Peyer's patch (tissue), 4 donors: ENCODE data around the gene MOK.

ENCODE experiments used
- CTCF ChIP-seq, 6 experiments: fragments of 450-650 bp in 4 of 6; fragments of 200-600 bp in 2 of 6; sonication (generic) in 1 of 6; IDR thresholded peaks; one replicate each; pipeline ENCODE4 v1.5.1; 2017 to 2019; ENCODE audit warnings: antibody characterized with exemption in 6 of 6, mild to moderate bottlenecking in 3 of 6, moderate library complexity in 1 of 6
- POLR2A ChIP-seq, 2 donors: fragments of 450-650 bp; IDR thresholded peaks; one replicate each; pipeline ENCODE4 v1.5.1; 2017; ENCODE audit warnings: antibody characterized with exemption in 2 of 2, mild to moderate bottlenecking in 2 of 2, moderate library complexity in 2 of 2

- TF ChIP-seq CTCF (IDR thresholded peaks at IDR 0.05) (no peak), POLR2A (IDR thresholded peaks at IDR 0.05) (no peak)
These were observed 120.5 kb downstream of the MOK start for GRCh38 chr14:102184316-102185035.
